HG03108 (cell line): ENCODE measurements around the gene BCO2.
"Not testable (repeated sequence)": the region's sequence is repeated elsewhere in the genome, so short reads cannot be mapped to it uniquely, and the experiment has no call there.

Experiments
- ATAC-seq: cut with Tn5 transposase; IDR thresholded peaks from one replicate; pipeline ENCODE4 v1.9.1; 2021; ENCODE audit warnings: moderate library complexity; ENCODE audit not compliant: unreplicated experiment

Gene BCO2

GRCh38 chr11:112166562-112166961 lies 8.8 kb upstream of the BCO2 start:
- no peak for ATAC-seq

GRCh38 chr11:112167145-112167544 lies 8.2 kb upstream of the BCO2 start, which contains the start of gene TEX12:
TSS of gene TEX12 (plus strand) at chr11:112167372. CDS start at chr11:112169269, 1,897 bp downstream.
- no peak for ATAC-seq

GRCh38 chr11:112172362-112172994 lies 2.8 kb upstream of the BCO2 start:
- ATAC-seq = peak; percentile 36

- no peak for ATAC-seq
Measured at GRCh38 chr11:112173152-112173551, 2.2 kb upstream of the BCO2 start.

GRCh38 chr11:112175599-112175952 lies 264 bp downstream of the BCO2 start:
- ATAC-seq = no peak

- no peak for ATAC-seq
Measured at GRCh38 chr11:112176077-112176476, 765 bp downstream of the BCO2 start.

GRCh38 chr11:112177589-112177988 lies 2.3 kb downstream of the BCO2 start:
- no peak for ATAC-seq

- no peak for ATAC-seq
Measured at GRCh38 chr11:112178428-112178827, 3.1 kb downstream of the BCO2 start.

- ATAC-seq = no peak
Measured at GRCh38 chr11:112178936-112179335, 3.6 kb downstream of the BCO2 start.

GRCh38 chr11:112179601-112180000 lies 4.3 kb downstream of the BCO2 start:
- ATAC-seq = peak; percentile 84

- no peak for ATAC-seq
Measured at GRCh38 chr11:112182867-112183266, 7.6 kb downstream of the BCO2 start.

- no peak for ATAC-seq
Measured at GRCh38 chr11:112185883-112186282, 10.6 kb downstream of the BCO2 start.

- ATAC-seq = no peak
Measured at GRCh38 chr11:112186304-112186703, 11.0 kb downstream of the BCO2 start.

- ATAC-seq = not testable (repeated sequence)
Measured at GRCh38 chr11:112195113-112195512, 19.8 kb downstream of the BCO2 start.

- ATAC-seq = no peak
Measured at GRCh38 chr11:112195951-112196351, 20.6 kb downstream of the BCO2 start.

GRCh38 chr11:112196519-112197087 lies 21.3 kb downstream of the BCO2 start:
- ATAC-seq = no peak

- ATAC-seq = not testable (repeated sequence)
Measured at GRCh38 chr11:112199101-112199500, 23.8 kb downstream of the BCO2 start.

GRCh38 chr11:112200252-112200651 lies 24.9 kb downstream of the BCO2 start:
- no peak for ATAC-seq

- ATAC-seq = no peak
Measured at GRCh38 chr11:112206071-112206470, 30.8 kb downstream of the BCO2 start.

- ATAC-seq = no peak
Measured at GRCh38 chr11:112210890-112211289, 35.6 kb downstream of the BCO2 start.

- no peak for ATAC-seq
Measured at GRCh38 chr11:112211536-112211935, 36.2 kb downstream of the BCO2 start.

GRCh38 chr11:112212290-112212689 lies 37.0 kb downstream of the BCO2 start:
- ATAC-seq = no peak

GRCh38 chr11:112212710-112213109 lies 37.4 kb downstream of the BCO2 start:
- ATAC-seq = no peak
